Inflammatory macrophage treated with lipopolysaccharide for 4 hours (primary cell): ENCODE measurements around the gene ACLY.
"Not testable (repeated sequence)": the region's sequence is repeated elsewhere in the genome, so short reads cannot be mapped to it uniquely, and the experiment has no call there.

ENCODE experiments used
- DNase-seq: peaks from one replicate; pipeline ENCODE4 v3.0.0-alpha.2; 2020

ACLY gene

GRCh38 chr17:41909088-41909487, 9.7 kb downstream of the ACLY start:
- DNase-seq: no peak

GRCh38 chr17:41907633-41908539, 10.9 kb downstream of the ACLY start:
- DNase-seq: no peak

- DNase-seq: no peak
Observed at GRCh38 chr17:41907185-41907556, 11.6 kb downstream of the ACLY start.

- DNase-seq: no peak
Observed at GRCh38 chr17:41906465-41907184, 12.1 kb downstream of the ACLY start.

- DNase-seq: no peak
Observed at GRCh38 chr17:41905172-41905571, 13.6 kb downstream of the ACLY start.

- DNase-seq: no peak
Observed at GRCh38 chr17:41904242-41904841, 14.4 kb downstream of the ACLY start.

DNA sequence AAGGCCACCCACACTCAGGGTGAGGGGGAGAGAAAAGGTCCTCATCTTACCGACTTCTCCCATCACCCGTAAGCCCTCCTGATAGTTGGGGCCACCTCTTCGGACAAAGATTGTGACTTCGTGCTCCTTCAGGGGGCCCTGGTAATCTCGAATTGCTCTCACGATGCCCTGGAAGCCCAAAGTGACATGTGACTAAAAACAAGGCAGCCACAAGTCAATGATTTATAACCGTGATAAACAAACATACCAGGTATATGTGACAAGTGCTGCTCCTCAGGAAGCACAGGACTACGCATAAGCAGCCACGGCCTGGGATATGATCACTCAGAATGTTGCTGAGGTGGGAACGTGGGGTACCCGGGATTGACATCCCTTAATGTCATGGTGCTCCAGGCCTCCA, 17.1 kb downstream of the ACLY start:
- no peak for DNase-seq

DNA sequence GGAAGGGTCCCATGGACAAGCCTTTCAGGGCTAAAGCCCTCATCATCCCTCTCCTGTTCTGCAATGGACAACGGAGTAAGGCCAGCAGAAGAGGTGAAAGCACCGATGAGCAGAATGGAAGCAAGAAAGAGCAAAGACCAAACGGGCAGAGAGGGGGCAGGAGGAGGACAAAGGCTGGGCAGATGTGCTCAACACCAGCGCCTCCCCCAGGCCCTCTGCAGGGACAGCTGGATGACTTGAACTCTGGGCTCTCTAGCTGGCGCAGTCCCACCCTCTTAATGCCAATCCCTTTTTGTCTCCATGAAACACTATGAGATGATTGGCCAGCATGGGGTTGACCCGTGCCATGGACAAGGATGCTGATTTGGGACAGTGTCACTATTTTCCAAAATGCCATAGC, 22.0 kb downstream of the ACLY start:
- no peak for DNase-seq

- DNase-seq: no peak
Observed at GRCh38 chr17:41895617-41896016, 23.1 kb downstream of the ACLY start.

DNA sequence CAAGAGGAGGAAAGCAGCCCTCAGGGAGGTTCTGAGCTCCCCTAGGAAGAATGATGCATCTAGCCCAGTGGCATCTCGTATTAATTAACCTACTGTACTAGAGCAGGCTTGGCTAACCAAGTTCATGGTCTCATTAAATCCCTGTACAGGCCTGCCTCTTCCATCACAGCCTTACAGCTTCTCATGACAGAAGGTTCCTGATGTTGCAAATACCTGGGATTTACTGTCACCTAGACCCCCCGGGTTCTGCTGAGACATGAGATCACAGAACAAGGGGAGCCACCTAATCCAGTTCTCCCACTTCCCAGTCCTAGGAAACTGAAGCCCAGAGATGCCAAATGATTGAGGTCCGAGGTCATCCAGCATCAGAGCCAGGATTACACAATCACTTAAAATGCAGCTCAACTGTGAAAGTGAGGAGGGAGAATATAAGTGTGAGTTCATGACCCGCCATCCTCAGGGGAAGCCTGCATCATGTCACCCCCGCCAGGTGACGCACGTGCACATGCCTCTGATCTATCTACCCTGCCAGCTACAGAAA, 23.9 kb downstream of the ACLY start:
- DNase-seq: no peak

DNA sequence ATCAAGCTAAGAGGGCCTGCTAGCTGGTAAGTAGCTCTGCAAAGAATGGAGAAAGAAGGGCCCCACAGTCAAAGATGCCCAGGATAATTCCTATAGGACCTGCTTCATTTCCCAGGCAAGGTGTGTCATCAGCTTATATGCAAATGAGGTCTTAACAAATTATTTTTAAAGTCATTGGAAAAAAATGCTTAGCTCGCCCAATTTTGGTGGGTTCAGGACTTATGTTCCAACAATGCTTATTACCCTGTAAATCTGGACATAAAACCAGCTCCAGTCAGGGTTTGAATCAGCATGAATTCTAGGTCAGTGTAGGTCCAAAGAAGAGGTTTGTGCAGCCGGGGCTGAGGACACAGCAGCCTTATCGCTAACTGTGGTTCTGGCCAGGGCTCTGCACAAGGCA, 25.4 kb downstream of the ACLY start:
- no peak for DNase-seq

- no peak for DNase-seq
Observed at GRCh38 chr17:41892021-41892376, 26.8 kb downstream of the ACLY start.

GRCh38 chr17:41891135-41892020, 27.4 kb downstream of the ACLY start:
- DNase-seq: no peak

GRCh38 chr17:41888332-41888965, 30.3 kb downstream of the ACLY start:
- DNase-seq: no peak

GRCh38 chr17:41885733-41886132, 33.0 kb downstream of the ACLY start:
- no peak for DNase-seq

DNA sequence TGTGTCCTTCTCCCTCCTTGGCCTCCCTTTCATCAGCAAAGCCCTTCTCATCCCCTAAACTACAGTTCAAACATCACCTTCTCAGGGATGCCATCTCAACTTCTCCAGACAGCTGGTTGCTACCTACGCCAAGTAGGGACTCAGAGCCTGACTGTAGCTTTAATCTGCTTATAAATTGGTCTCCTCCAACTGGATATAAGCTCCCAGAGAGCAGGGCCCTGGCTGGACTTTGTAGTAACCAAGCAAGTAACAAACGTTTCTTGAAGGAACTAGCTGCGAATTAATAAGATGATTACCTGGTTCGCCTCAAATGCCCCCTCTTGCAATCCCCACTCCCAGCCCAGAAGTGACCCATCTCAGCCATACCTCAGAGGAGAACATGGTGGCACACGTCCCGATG, 36.0 kb downstream of the ACLY start:
- no peak for DNase-seq

GRCh38 chr17:41880130-41880529, 38.6 kb downstream of the ACLY start:
- no peak for DNase-seq

DNA sequence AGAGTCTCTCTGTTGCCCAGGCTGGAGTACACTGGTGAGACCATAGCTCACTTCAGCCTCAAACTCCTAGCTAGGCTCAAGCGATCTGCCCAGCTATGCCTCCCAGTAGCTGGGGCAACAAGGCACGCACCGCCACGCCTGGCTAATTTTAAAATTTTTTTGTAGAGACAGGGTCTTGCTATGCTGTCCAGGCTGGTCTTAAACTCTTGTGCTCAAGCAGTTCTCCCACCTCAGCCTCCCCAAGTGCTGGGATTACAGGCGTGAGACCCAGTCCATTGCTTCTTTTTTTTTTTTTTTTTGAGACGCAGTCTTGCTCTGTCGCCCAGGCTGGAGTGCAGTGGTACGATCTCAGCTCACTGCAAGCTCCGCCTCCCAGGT, 44.5 kb downstream of the ACLY start:
- DNase-seq: not testable (repeated sequence)

DNA sequence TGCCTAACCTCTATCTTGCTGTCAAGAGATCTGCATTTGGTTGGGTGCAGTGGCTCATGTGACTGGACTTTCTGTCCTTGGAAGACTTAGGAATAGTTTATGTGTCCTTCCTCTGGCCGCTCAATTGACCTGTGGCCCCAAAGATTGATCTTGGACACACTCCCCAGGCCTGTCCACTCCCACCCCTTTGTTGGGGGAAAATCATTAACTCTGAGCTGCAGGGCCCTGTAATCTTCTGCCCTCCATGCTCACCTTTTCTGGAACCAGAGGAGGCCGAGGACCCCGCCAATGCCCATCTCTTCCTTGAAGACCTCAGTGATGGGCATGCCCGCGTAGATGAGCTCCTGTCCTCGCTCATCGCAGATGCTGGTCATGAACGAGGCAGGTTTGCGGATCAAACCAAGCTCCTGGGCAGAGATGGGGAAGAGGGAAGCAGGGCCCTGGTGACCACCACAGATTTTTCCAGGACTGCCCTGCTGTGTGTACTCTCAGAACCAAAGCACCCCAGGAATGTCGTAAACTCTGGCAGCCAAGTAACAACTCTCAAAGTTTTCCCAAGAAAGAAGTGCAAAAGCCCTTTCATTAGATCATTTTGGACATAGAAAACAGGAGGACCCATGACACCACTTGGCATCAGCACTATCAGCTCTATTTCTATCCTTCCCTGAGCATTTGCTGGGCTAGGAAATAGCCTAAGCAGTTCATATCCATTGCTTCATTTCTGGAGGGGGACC, 45.0 kb downstream of the ACLY start:
- DNase-seq: no peak

DNA sequence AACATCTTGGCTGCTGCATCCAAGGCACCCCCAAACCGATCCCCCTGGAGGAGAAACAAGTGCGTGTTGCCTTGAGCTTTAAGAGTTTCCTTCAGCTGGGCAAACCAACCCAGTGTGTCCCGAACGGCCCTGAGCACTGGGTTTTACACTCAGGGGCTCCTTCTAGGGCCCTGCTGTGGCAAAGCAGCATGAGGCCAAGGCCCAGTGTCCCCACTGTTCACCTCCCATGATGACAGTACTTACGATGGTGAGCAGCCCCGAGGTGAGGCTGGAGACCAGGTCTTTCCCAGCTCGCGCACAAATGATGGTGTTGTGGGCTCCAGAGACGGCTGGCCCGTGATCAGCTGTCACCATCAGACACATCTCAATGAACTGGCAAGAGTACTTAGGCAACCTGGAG, 47.0 kb downstream of the ACLY start:
- DNase-seq: no peak

DNA sequence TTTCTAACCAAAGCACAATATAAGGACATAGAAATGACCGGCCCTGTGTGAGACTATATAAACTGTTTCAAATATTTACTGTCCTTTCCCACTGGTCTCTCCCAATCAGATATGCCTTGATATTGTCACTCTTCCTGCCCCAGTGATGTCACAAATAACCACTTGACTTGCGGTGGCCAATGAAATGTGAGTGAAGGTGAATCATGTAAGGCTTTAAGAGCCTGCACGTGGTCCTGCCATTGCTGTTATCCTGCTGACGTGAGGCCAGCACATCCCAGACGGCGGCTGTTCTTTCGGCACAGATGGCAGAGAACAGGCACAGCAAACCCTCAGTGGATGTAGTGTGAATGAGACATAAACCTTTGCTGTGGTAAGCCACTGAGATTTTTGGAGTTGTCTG, 48.1 kb downstream of the ACLY start:
- DNase-seq: no peak

GRCh38 chr17:41870097-41870496, 48.7 kb downstream of the ACLY start:
- no peak for DNase-seq
